Gastrocnemius medialis (tissue), 4 donors: ENCODE results near the gene GALNT17. TPM values are rescaled to one million over a fixed set of nuclear protein-coding genes. Genes with fewer than 3 reads are reported as not detected.

Experiments
- ATAC-seq, 2 donors: fragments of 150-250 bp; one replicate each; pipeline ENCODE4 v1.9.1; 2016
- DNase-seq, 2 donors: peaks; one replicate each; pipeline ENCODE4 v3.0.0-alpha.2; 2019
- H3K27ac ChIP-seq, 4 donors: fragments of 200-600 bp; sonication (generic); 1 replicate in 1 of 4; 2 replicates in 3 of 4; pipeline ENCODE4 v1.5.1; 2016 to 2018; ENCODE audit warnings: mild to moderate bottlenecking in 2 of 4, moderate library complexity in 1 of 4
- H3K27me3 ChIP-seq, 3 donors: fragments of 200-600 bp; sonication (generic) in 2 of 3; 1 replicate in 1 of 3; 2 replicates in 2 of 3; pipeline versions ENCODE4 v1.5.1 to v1.6.0; 2016 to 2019; ENCODE audit warnings: mild to moderate bottlenecking in 1 of 3, moderate library complexity in 1 of 3
- H3K36me3 ChIP-seq, 2 donors: fragments of 200-600 bp; sonication (generic) in 1 of 2; one replicate each; pipeline ENCODE4 v1.5.1; 2017 to 2018
- H3K4me1 ChIP-seq, 2 donors: fragments of 200-600 bp; sonication (generic) in 1 of 2; one replicate each; pipeline ENCODE4 v1.5.1; 2016 to 2017; ENCODE audit warnings: mild to moderate bottlenecking in 2 of 2
- H3K4me3 ChIP-seq, 4 donors: fragments of 200-600 bp; sonication (generic) in 3 of 4; 1 replicate in 1 of 4; 2 replicates in 3 of 4; pipeline ENCODE4 v1.5.1; 2016 to 2019; ENCODE audit warnings: mild to moderate bottlenecking in 2 of 4
- H3K9me3 ChIP-seq, 3 donors: fragments of 200-600 bp; sonication (generic) in 2 of 3; 1 replicate in 1 of 3; 2 replicates in 2 of 3; pipeline ENCODE4 v1.5.1; 2016 to 2019
- CTCF ChIP-seq, 5 experiments: fragments of 450-650 bp in 3 of 5; fragments of 200-600 bp in 2 of 5; sonication (generic) in 2 of 5; IDR thresholded peaks in 4 of 5; conservative IDR thresholded peaks in 1 of 5; 1 replicate in 4 of 5; 2 replicates in 1 of 5; pipeline ENCODE4 v1.5.1; 2016 to 2019; ENCODE audit warnings: antibody characterized with exemption in 5 of 5, mild to moderate bottlenecking in 3 of 5, moderate library complexity in 3 of 5
- POLR2A ChIP-seq, 2 donors: fragments of 450-650 bp; IDR thresholded peaks; one replicate each; pipeline ENCODE4 v1.6.1; 2017; ENCODE audit warnings: antibody characterized with exemption in 2 of 2, mild to moderate bottlenecking in 2 of 2, moderate library complexity in 2 of 2
- in situ Hi-C, 4 donors: fragments of 200-750 bp; cut with MboI; loops; one replicate each; pipeline versions ENCODE4 v1.15.0 to v1.8.0; 2017; ENCODE audit warnings: low sequenced_read_pairs in 4 of 4
- intact Hi-C: fragments of 100-400 bp; cut with DNase I; formaldehyde crosslinking; loops from one replicate; pipeline ENCODE4 v1.15.1; 2023; ENCODE audit warnings: low total_unique reads
- total RNA-seq, 4 donors: library from RNA; depleted of rRNA; stranded (reverse); fragments of >200 nt; gene quantifications; one replicate each; pipeline versions ENCODE4 v1.1.0 to v1.2.3, GENCODE V29; 2016

Gene GALNT17
- total RNA-seq, 4 donors from 2014 or later, result 1.9 to 13.0 (median 12.3) TPM

- no peak overlapping the region for H3K4me3 ChIP-seq
- no peaks in the 10 kb centered on the region for H3K36me3 ChIP-seq
- TF ChIP-seq CTCF (IDR thresholded peaks at IDR 0.05 in 4 of 5, conservative IDR thresholded peaks at IDR 0.05 in 1 of 5) (no peak), POLR2A (IDR thresholded peaks at IDR 0.05) (no peak)
- intact Hi-C loops (no loop called here), in situ Hi-C loops (no loop called here)
- no peaks in the 10 kb centered on the region for H3K4me1 ChIP-seq
- no peaks in the 10 kb centered on the region for H3K9me3 ChIP-seq
- ATAC-seq, result no peak
- no peak for DNase-seq
- H3K27me3 ChIP-seq, result no peaks in the 10 kb centered on the region
- H3K27ac ChIP-seq, result no peak overlapping the region
Observed at GRCh38 chr7:71286924-71287323, 155.0 kb downstream of the GALNT17 start.

DNA sequence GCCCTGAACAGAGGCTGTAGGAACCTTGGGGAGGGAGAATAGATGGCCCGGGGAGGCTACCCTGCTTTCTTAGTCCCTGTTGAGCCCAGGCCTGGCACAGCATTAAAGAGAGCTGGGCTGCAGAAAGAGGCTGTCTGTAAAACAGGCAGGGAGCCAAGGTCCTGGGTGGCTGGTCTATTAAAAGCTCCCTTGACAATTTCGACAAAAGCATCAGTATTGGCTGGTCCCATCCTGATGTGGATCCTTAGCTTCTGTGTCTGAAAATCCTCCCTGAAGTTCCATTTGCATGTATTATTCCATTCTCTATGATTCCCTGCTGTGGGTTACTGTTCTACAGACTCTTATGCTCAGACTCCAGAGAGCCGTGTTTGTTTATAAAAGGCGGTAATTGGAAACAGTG is 158.5 kb downstream of the GALNT17 start:
- Histone ChIP-seq H3K27ac (no peak overlapping the region), H3K36me3 (no peaks in the 10 kb centered on the region), H3K27me3 (no peaks in the 10 kb centered on the region), H3K4me1 (no peaks in the 10 kb centered on the region), H3K9me3 (no peaks in the 10 kb centered on the region), H3K4me3 (no peak overlapping the region)
- intact Hi-C loops, result no loop called here
- ATAC-seq (no peak), DNase-seq (no peak)
- in situ Hi-C loops, result no loop called here
- TF ChIP-seq POLR2A (IDR thresholded peaks at IDR 0.05) (no peak), CTCF (IDR thresholded peaks at IDR 0.05 in 4 of 5, conservative IDR thresholded peaks at IDR 0.05 in 1 of 5) (no peak)

- DNase-seq (no peak), ATAC-seq (no peak)
- no peak overlapping the region for H3K4me3 ChIP-seq
- no peaks in the 10 kb centered on the region for H3K4me1 ChIP-seq
- no peak overlapping the region for H3K27ac ChIP-seq
- no peaks in the 10 kb centered on the region for H3K27me3 ChIP-seq
- intact Hi-C loops (no loop called here), in situ Hi-C loops (no loop called here)
- H3K9me3 ChIP-seq, result no peaks in the 10 kb centered on the region
- no peak for TF ChIP-seq POLR2A (IDR thresholded peaks at IDR 0.05)
- no peak for TF ChIP-seq CTCF (IDR thresholded peaks at IDR 0.05 in 4 of 5, conservative IDR thresholded peaks at IDR 0.05 in 1 of 5)
- H3K36me3 ChIP-seq, result no peaks in the 10 kb centered on the region
Observed at GRCh38 chr7:71298378-71298777, 166.4 kb downstream of the GALNT17 start.

- ATAC-seq (no peak), DNase-seq (no peak)
- Histone ChIP-seq H3K9me3 (no peaks in the 10 kb centered on the region), H3K4me3 (no peak overlapping the region), H3K36me3 (no peaks in the 10 kb centered on the region), H3K4me1 (no peaks in the 10 kb centered on the region), H3K27me3 (no peaks in the 10 kb centered on the region), H3K27ac (no peak overlapping the region)
- in situ Hi-C loops (no loop called here), intact Hi-C loops (loop anchor here (10.0 kb wide), 2 partner anchors 65 to 165 kb away; partner anchors contain the start of gene GALNT17)
- TF ChIP-seq POLR2A (IDR thresholded peaks at IDR 0.05), result no peak
- TF ChIP-seq CTCF (IDR thresholded peaks at IDR 0.05 in 4 of 5, conservative IDR thresholded peaks at IDR 0.05 in 1 of 5), result no peak
Observed at GRCh38 chr7:71300086-71300485, 168.1 kb downstream of the GALNT17 start.

GRCh38 chr7:71300603-71301002 is 168.7 kb downstream of the GALNT17 start:
- DNase-seq (no peak), ATAC-seq (no peak)
- Histone ChIP-seq H3K27ac (no peak overlapping the region), H3K9me3 (no peaks in the 10 kb centered on the region), H3K36me3 (no peaks in the 10 kb centered on the region), H3K4me3 (no peak overlapping the region), H3K27me3 (no peaks in the 10 kb centered on the region), H3K4me1 (no peaks in the 10 kb centered on the region)
- in situ Hi-C loops, result no loop called here
- intact Hi-C loops, result loop anchor here (10.0 kb wide), 2 partner anchors 66 to 166 kb away; partner anchors contain the start of gene GALNT17
- TF ChIP-seq CTCF (IDR thresholded peaks at IDR 0.05 in 4 of 5, conservative IDR thresholded peaks at IDR 0.05 in 1 of 5) (no peak), POLR2A (IDR thresholded peaks at IDR 0.05) (no peak)
